ENCODE measurements around the gene TMPRSS3.

GRCh38 chr21:42423685-42424084 lies 27.8 kb upstream of the TMPRSS3 start:
- TF ChIP-seq POLR2A (IDR thresholded peaks at IDR 0.05; ENCODE audit: low read length) (no peak), GATA1 (IDR thresholded peaks at IDR 0.05; ENCODE audit: low read depth, low read length) (no peak)

All from erythroblast (primary cell).